SU-DHL-6 (cell line): Measurements from ENCODE around the gene NBEA.

ENCODE experiments used
- CTCF ChIP-seq: fragments of 200-600 bp; sonication (generic); IDR thresholded peaks from one replicate; pipeline ENCODE4 v1.5.1; 2017; ENCODE audit warnings: antibody characterized with exemption, mild to moderate bottlenecking, low read length, moderate library complexity; ENCODE audit not compliant: insufficient read depth, poor library complexity, severe bottlenecking
- EZH2phosphoT487 ChIP-seq: fragments of 200-600 bp; sonication (generic), shearing (Covaris generic); conservative IDR thresholded peaks from 2 replicates; pipeline ENCODE4 v1.6.1; 2018; ENCODE audit warnings: mild to moderate bottlenecking, antibody characterized with exemption, low read length, moderate library complexity, mixed read lengths

- TF ChIP-seq CTCF: no peak
- TF ChIP-seq EZH2phosphoT487: no peak
Measured at GRCh38 chr13:35629026-35629425, 687.0 kb downstream of the NBEA start.
